C1 segment of cervical spinal cord (tissue), 14 donors: Measurements from ENCODE around the gene HDAC4.
"Not testable (repeated sequence)": the region's sequence is repeated elsewhere in the genome, so short reads cannot be mapped to it uniquely, and the experiment has no call there.

ENCODE experiments used
- DNase-seq, 14 donors: peaks; one replicate each; lab custom pipeline; 2025; lab: John Stamatoyannopoulos, UW

Gene HDAC4

GRCh38 chr2:239400596-239401066 is at the start of gene HDAC4:
HDAC4 (minus strand) TSS chr2:239401020; CDS start chr2:239352699, 48,321 bp downstream.
- no peak for DNase-seq

- not testable (repeated sequence) for DNase-seq
These were observed 48.6 kb upstream of the HDAC4 start for GRCh38 chr2:239449468-239449867.

- peak in 10 of 14 donors; percentile 26 to 64 (median 47) for DNase-seq
These were observed 45.1 kb upstream of the HDAC4 start for GRCh38 chr2:239445771-239446524.

- DNase-seq = peak in 10 of 14 donors; percentile 34 to 83 (median 66)
These were observed 44.1 kb upstream of the HDAC4 start for GRCh38 chr2:239444626-239445577.

- DNase-seq = peak in 4 of 14 donors; percentile 43 to 82 (median 75)
These were observed 43.1 kb upstream of the HDAC4 start for GRCh38 chr2:239443666-239444567.

- no peak for DNase-seq
These were observed 42.3 kb upstream of the HDAC4 start for GRCh38 chr2:239443102-239443620.

GRCh38 chr2:239442192-239442591 is 41.4 kb upstream of the HDAC4 start:
- no peak for DNase-seq

GRCh38 chr2:239441261-239442078 is 40.6 kb upstream of the HDAC4 start:
- peak in 5 of 14 donors; percentile 24 to 80 (median 63) for DNase-seq

GRCh38 chr2:239440511-239440959 is 39.7 kb upstream of the HDAC4 start:
- peak in 13 of 14 donors; percentile 20 to 89 (median 82) for DNase-seq

- peak in 2 of 14 donors; percentile 55 to 71 for DNase-seq
These were observed 39.0 kb upstream of the HDAC4 start for GRCh38 chr2:239439754-239440315.

GRCh38 chr2:239438995-239439753 is 38.4 kb upstream of the HDAC4 start:
- peak in 6 of 14 donors; percentile 23 to 71 (median 38) for DNase-seq

GRCh38 chr2:239438368-239438767 is 37.5 kb upstream of the HDAC4 start:
- DNase-seq = no peak

GRCh38 chr2:239436669-239437335 is 36.0 kb upstream of the HDAC4 start:
- DNase-seq = no peak

- no peak for DNase-seq
These were observed 35.3 kb upstream of the HDAC4 start for GRCh38 chr2:239436076-239436475.

- DNase-seq = no peak
These were observed 33.1 kb upstream of the HDAC4 start for GRCh38 chr2:239433777-239434403.

GRCh38 chr2:239432174-239432573 is 31.4 kb upstream of the HDAC4 start:
- no peak for DNase-seq

- DNase-seq = no peak
These were observed 30.7 kb upstream of the HDAC4 start for GRCh38 chr2:239431536-239431935.
